Measurements from ENCODE around the gene CACNB1. TPM values are rescaled to one million over a fixed set of nuclear protein-coding genes. Genes with fewer than 3 reads are reported as not detected.

CACNB1 gene
- total RNA-seq, 1 donor from 2014 or later: 13.8 TPM

GRCh38 chr17:39223907-39224777, 26.7 kb upstream of the CACNB1 start:
- H3K36me3 Mint-ChIP-seq (ENCODE audit: insufficient read depth): no peaks in the 10 kb centered on the region
- peaks cover 71% of the 10 kb centered on the region for H3K27me3 Mint-ChIP-seq
- H3K27ac Mint-ChIP-seq: no peak overlapping the region
- H3K4me1 Mint-ChIP-seq (ENCODE audit: low read depth): peaks cover 7% of the 10 kb centered on the region
- no peaks in the 10 kb centered on the region for H3K9me3 Mint-ChIP-seq (ENCODE audit: low read depth)
- TF ChIP-seq, protein P1, sequence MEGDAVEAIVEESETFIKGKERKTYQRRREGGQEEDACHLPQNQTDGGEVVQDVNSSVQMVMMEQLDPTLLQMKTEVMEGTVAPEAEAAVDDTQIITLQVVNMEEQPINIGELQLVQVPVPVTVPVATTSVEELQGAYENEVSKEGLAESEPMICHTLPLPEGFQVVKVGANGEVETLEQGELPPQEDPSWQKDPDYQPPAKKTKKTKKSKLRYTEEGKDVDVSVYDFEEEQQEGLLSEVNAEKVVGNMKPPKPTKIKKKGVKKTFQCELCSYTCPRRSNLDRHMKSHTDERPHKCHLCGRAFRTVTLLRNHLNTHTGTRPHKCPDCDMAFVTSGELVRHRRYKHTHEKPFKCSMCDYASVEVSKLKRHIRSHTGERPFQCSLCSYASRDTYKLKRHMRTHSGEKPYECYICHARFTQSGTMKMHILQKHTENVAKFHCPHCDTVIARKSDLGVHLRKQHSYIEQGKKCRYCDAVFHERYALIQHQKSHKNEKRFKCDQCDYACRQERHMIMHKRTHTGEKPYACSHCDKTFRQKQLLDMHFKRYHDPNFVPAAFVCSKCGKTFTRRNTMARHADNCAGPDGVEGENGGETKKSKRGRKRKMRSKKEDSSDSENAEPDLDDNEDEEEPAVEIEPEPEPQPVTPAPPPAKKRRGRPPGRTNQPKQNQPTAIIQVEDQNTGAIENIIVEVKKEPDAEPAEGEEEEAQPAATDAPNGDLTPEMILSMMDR (IDR thresholded peaks at IDR 0.05; ENCODE audit: unreplicated experiment): no peak
- peak overlapping the region; percentile 35 for H3K4me3 Mint-ChIP-seq (ENCODE audit: low read depth)
- no peak for DNase-seq (ENCODE audit: low spot score, unreplicated experiment)

- Mint-ChIP-seq H3K27ac (no peak overlapping the region), H3K27me3 (peaks cover 75% of the 10 kb centered on the region), H3K4me1 (ENCODE audit: low read depth) (peaks cover 7% of the 10 kb centered on the region), H3K9me3 (ENCODE audit: low read depth) (no peaks in the 10 kb centered on the region), H3K4me3 (ENCODE audit: low read depth) (peak overlapping the region; percentile 35), H3K36me3 (ENCODE audit: insufficient read depth) (no peaks in the 10 kb centered on the region)
- TF ChIP-seq, protein P1 (IDR thresholded peaks at IDR 0.05; ENCODE audit: unreplicated experiment): no peak
- no peak for DNase-seq (ENCODE audit: low spot score, unreplicated experiment)
Measured at GRCh38 chr17:39222866-39223834, 25.7 kb upstream of the CACNB1 start.

DNA sequence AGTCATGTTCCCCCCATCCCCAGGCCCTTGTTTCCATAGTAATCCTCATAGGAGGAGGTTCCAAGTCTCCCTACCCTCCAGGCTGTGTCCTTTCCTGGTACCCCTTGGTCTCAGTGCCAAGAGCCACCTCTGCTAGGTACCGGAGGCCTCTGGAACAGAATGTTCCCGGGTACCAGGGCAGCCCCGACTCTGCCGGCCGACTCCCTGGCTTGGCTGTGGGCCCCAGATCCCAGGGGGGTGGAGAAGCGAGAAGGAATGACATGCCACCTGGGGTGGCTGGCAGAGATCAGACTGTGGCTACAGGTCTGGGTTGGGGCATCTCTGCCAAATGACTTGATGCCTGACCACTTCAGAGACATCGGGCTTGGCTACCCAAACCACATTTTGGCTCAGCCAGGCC, 24.7 kb upstream of the CACNB1 start:
- H3K9me3 Mint-ChIP-seq (ENCODE audit: low read depth): no peaks in the 10 kb centered on the region
- H3K27me3 Mint-ChIP-seq: peaks cover 74% of the 10 kb centered on the region

GRCh38 chr17:39221572-39221971, 24.1 kb upstream of the CACNB1 start:
- peaks cover 76% of the 10 kb centered on the region for H3K27me3 Mint-ChIP-seq
- no peaks in the 10 kb centered on the region for H3K9me3 Mint-ChIP-seq (ENCODE audit: low read depth)
- H3K27ac Mint-ChIP-seq: no peak overlapping the region
- no peaks in the 10 kb centered on the region for H3K36me3 Mint-ChIP-seq (ENCODE audit: insufficient read depth)
- H3K4me3 Mint-ChIP-seq (ENCODE audit: low read depth): no peak overlapping the region
- H3K4me1 Mint-ChIP-seq (ENCODE audit: low read depth): peaks cover 7% of the 10 kb centered on the region
- TF ChIP-seq, protein P1 (IDR thresholded peaks at IDR 0.05; ENCODE audit: unreplicated experiment): no peak
- no peak for DNase-seq (ENCODE audit: low spot score, unreplicated experiment)

More for the DNA sequence above, 24.7 kb upstream of the CACNB1 start:
- Mint-ChIP-seq H3K4me1 (ENCODE audit: low read depth) (peaks cover 7% of the 10 kb centered on the region), H3K4me3 (ENCODE audit: low read depth) (no peak overlapping the region), H3K27ac (no peak overlapping the region), H3K36me3 (ENCODE audit: insufficient read depth) (no peaks in the 10 kb centered on the region)
- DNase-seq (ENCODE audit: low spot score, unreplicated experiment): no peak
- TF ChIP-seq, protein P1 (IDR thresholded peaks at IDR 0.05; ENCODE audit: unreplicated experiment): no peak

GRCh38 chr17:39219647-39220154, 22.2 kb upstream of the CACNB1 start:
- no peak for DNase-seq (ENCODE audit: low spot score, unreplicated experiment)
- Mint-ChIP-seq H3K9me3 (ENCODE audit: low read depth) (no peaks in the 10 kb centered on the region), H3K27ac (no peak overlapping the region), H3K4me3 (ENCODE audit: low read depth) (no peak overlapping the region), H3K27me3 (peaks cover 82% of the 10 kb centered on the region), H3K36me3 (ENCODE audit: insufficient read depth) (no peaks in the 10 kb centered on the region), H3K4me1 (ENCODE audit: low read depth) (peaks cover 4% of the 10 kb centered on the region)
- TF ChIP-seq, protein P1 (IDR thresholded peaks at IDR 0.05; ENCODE audit: unreplicated experiment): no peak
